T-helper 2 cell treated with Interferon-gamma antibody and Interleukin-4, amounts not matched to agents 100 ng/mL and 5 ng/mL, for 36 hours (primary cell): ENCODE data around the gene POLR2L. TPM values are rescaled to one million over a fixed set of nuclear protein-coding genes. Genes with fewer than 3 reads are reported as not detected.

Experiments
- intact Hi-C: fragments of 100-400 bp; cut with micrococcal nuclease; formaldehyde crosslinking; loops from one replicate; pipeline ENCODE4 v1.15.1; 2023
- total RNA-seq: library from RNA; stranded (reverse); gene quantifications from 2 replicates; pipeline ENCODE4 v1.2.3, GENCODE V29; 2022

The POLR2L gene
- total RNA-seq, 1 donor from 2014 or later, result 106 TPM

- intact Hi-C loops, result no loop called here
Measured at GRCh38 chr11:813456-814096, 28.8 kb downstream of the POLR2L start.

GRCh38 chr11:813072-813455 is 29.3 kb downstream of the POLR2L start:
- intact Hi-C loops, result no loop called here

GRCh38 chr11:812390-812789 is 29.9 kb downstream of the POLR2L start:
- intact Hi-C loops, result no loop called here

- intact Hi-C loops, result no loop called here
Measured at GRCh38 chr11:811446-812245, 30.7 kb downstream of the POLR2L start.

- intact Hi-C loops, result no loop called here
Measured at GRCh38 chr11:810040-810567, 32.2 kb downstream of the POLR2L start.

- intact Hi-C loops, result loop anchor here (1.0 to 5.0 kb wide), 5 partner anchors 10 to 602 kb away; partner anchors contain the start of genes BET1L, CHID1, POLR2L and RIC8A
Measured at GRCh38 chr11:809287-810039, 32.9 kb downstream of the POLR2L start, which contains the start of gene RPLP2. TSS of gene RPLP2 (plus strand) at chr11:809967. CDS start at chr11:810235, 268 bp downstream.

GRCh38 chr11:808427-809286 is 33.7 kb downstream of the POLR2L start:
- intact Hi-C loops, result loop anchor here (1.0 to 5.0 kb wide), 5 partner anchors 11 to 601 kb away; partner anchors contain the start of genes BET1L, CHID1, POLR2L and RIC8A

- intact Hi-C loops, result no loop called here
Measured at GRCh38 chr11:804599-804964, 37.7 kb downstream of the POLR2L start.

GRCh38 chr11:803770-804598 is 38.3 kb downstream of the POLR2L start:
- intact Hi-C loops, result no loop called here

- intact Hi-C loops, result no loop called here
Measured at GRCh38 chr11:803467-803742, 38.9 kb downstream of the POLR2L start.

GRCh38 chr11:802693-803466 is 39.4 kb downstream of the POLR2L start:
- intact Hi-C loops, result no loop called here

GRCh38 chr11:802018-802617 is 40.2 kb downstream of the POLR2L start:
- intact Hi-C loops, result no loop called here

GRCh38 chr11:801097-801780 is 41.1 kb downstream of the POLR2L start:
- intact Hi-C loops, result no loop called here

GRCh38 chr11:800473-800872 is 41.9 kb downstream of the POLR2L start:
- intact Hi-C loops, result no loop called here

GRCh38 chr11:799641-800316 is 42.5 kb downstream of the POLR2L start:
- intact Hi-C loops, result loop anchor here (5.0 kb wide), 2 partner anchors 52 to 222 kb away; partner anchors contain the start of genes PHRF1 and TALDO1

GRCh38 chr11:798093-798713 is 44.1 kb downstream of the POLR2L start, which contains the start of gene SLC25A22:
TSS of gene SLC25A22 (minus strand) at chr11:798281. CDS start at chr11:795006, 3,275 bp downstream.
- intact Hi-C loops, result loop anchor here (1.0 to 5.0 kb wide), 3 partner anchors 21 to 221 kb away; partner anchors contain the start of genes GATD1, PHRF1 and TALDO1
